GM12892 (cell line): ENCODE results near the gene ALG8.
"Not testable (repeated sequence)": the region's sequence is repeated elsewhere in the genome, so short reads cannot be mapped to it uniquely, and the experiment has no call there.

Experiments
- DNase-seq: peaks from one replicate; pipeline ENCODE4 v3.0.0; 2011; ENCODE audit not compliant: insufficient read length
- FAIRE-seq: peaks from 2 replicates; lab custom pipeline; 2011; peaks lifted over from hg19 to GRCh38; lab: Jason Lieb, UNC
- POLR2A ChIP-seq: IDR thresholded peaks from 2 replicates; pipeline ENCODE4 v1.6.1; 2011; ENCODE audit warnings: low read depth, low read length, control low read depth
- POLR2AphosphoS5 ChIP-seq: IDR thresholded peaks from 2 replicates; pipeline ENCODE4 v1.6.1; 2011; ENCODE audit warnings: low read depth, low read length, control low read depth
- TAF1 ChIP-seq: IDR thresholded peaks from 2 replicates; pipeline ENCODE4 v1.6.1; 2011; ENCODE audit warnings: low read depth, mild to moderate bottlenecking, control low read depth, low read length, borderline replicate concordance

The ALG8 gene

DNA sequence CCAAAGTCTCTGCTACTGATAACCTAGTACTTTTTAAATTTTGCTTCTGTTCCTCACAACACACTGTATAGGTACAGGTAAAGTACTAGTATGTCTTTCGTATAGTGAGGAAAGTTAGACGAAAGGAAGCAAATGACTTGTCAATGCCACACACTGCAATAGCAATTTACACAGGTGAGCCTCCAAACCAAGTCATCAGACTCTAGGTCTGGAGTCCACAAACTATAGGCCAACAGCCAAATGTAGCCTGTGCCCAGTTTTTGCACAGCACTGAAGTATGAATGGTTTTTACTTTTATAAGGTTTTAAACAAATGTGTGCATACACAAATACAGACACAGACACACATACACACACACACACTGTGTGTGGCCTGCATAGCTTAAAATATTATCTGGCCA is 28.1 kb downstream of the ALG8 start:
- TF ChIP-seq POLR2AphosphoS5 = no peak
- TF ChIP-seq POLR2A = no peak
- TF ChIP-seq TAF1 = no peak
- DNase-seq (no peak), FAIRE-seq (no peak)

DNA sequence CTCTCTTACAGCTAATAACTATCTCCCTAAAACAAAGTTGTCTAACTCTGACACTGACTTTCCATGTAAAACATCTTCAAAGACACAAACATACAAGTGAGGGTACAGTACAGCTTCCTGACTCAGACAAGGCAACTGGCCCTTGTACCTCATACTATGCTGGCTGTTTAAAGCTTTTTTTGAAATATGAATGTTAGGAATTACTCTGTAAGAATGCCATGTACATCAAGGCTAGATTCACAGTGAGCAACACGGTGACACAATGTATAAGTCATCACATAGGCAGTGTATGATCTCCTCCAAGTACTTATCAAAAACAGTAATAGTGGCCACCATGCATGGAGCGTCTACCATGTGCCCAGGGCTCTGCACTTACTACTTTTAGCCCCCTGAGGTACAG is 28.6 kb downstream of the ALG8 start:
- FAIRE-seq (no peak), DNase-seq (no peak)
- TF ChIP-seq TAF1 = no peak
- no peak for TF ChIP-seq POLR2AphosphoS5
- no peak for TF ChIP-seq POLR2A

DNA sequence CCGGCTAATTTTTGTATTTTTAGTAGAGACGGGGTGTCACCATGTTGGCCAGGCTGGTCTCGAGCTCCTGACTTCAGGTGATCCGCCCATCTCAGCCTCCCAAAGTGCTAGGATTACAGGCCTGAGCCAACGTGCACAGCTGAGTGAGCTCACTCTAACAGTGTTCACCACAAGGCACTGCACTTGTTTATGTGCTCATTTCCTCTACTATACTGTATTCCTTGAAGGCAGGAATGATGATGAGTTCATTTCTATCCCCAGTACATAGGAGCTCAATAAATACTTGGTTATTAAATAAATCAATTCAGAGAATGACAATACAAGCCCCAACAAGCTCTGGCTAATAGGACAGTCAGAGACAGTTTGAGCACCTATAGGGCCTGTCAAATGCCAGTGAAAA is 29.1 kb downstream of the ALG8 start:
- no peak for FAIRE-seq
- TF ChIP-seq POLR2A (no peak), TAF1 (no peak), POLR2AphosphoS5 (no peak)
- no peak for DNase-seq

- FAIRE-seq = no peak
These were observed 30.1 kb downstream of the ALG8 start for GRCh38 chr11:78109081-78110015.

DNA sequence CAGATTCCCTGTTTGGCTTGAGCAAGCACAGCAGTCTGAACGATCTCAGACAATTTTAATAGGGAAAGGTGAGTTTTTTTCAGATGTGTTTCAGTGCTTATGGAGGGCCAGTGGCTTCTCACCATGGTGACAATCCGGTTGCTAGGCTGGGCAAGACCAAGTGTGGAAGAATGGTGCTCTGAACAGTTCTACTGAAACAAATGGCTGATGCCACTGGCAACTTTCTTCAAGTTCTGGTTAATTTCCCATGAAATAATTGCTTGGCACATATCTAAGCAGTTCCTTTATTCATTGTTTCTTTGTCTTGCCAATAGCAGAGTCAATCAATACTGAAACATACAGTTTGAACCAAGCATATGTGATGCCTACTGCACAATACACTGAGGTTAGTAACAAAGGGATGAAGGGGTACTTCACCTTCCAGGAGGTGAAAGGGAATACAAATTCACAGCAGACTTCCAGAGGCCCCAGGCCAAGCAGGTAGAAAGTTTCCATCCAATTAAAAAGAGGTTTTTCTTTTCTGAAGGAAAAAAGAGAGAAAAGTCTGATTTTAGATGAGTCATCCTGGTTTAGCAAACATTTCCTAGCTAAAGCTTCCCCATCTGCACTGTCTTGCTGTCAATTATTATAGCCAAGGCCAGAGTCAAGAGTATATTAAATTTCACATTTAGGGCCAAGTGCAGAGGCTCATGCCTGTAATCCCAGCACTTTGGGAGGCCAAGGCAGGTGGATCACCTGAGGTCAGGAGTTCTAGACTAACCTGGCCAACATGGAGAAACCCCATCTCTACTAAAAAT is 38.6 kb downstream of the ALG8 start:
- no peak for FAIRE-seq
- no peak for DNase-seq
- TF ChIP-seq TAF1 (no peak), POLR2AphosphoS5 (no peak), POLR2A (no peak)

More at GRCh38 chr11:78109081-78110015, 30.1 kb downstream of the ALG8 start:
- no peak for TF ChIP-seq POLR2A
- no peak for DNase-seq

DNA sequence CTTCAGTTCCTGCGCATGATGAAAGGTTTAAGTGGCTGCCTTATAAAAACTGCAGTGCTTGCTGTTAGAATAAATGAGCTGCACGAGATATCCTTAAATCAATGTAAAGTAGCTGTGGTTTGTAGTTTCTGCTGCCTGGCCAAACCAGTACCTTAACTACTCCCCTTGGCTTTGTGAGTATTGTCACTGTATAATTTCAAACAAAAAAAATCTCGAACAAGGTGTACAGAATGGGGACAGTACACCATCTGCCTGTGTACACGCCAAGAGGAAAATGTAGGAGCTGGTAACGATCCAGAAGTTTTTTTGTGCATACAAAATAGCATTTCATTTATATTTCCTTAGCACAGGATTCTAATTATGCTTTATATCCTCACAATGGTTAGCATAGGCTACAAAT is 39.2 kb downstream of the ALG8 start:
- FAIRE-seq (no peak), DNase-seq (no peak)
- TF ChIP-seq POLR2AphosphoS5 = no peak

- TF ChIP-seq POLR2A (no peak), TAF1 (no peak), POLR2AphosphoS5 (no peak)
- no peak for DNase-seq
- FAIRE-seq = no peak
These were observed 39.8 kb downstream of the ALG8 start for GRCh38 chr11:78099666-78100065.

DNA sequence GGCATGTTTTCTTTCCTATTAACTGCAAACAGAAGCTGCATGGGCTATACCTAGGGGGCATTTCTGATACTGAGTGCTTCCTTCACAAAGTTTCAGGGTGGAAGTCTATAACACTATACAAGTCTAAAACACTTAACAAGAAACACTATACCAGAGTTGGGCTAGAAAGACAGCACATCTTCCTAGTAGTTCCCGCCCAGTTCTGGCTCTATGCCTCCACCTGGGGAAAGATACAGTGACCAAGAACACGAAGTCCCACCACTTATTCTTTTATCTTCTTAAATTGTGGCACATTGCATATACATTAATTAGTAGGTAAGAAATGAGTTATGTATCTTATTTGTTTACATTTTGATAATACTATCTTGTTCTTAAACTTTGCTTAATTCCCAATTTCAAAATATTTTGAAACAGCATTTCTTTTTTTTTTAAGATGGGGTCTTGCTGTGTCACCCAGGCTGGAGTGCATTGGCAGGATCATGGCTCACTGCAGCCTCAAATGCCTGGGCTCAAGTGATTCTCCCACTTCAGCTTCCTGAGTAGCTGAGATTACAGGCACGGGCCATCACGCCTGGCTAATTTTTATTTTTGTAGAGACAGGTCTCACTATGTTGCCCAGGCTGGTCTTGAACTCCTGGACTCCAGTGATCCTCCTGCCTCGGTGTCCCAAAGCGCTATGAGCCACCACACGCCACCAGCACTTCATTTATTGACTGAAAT is 41.6 kb downstream of the ALG8 start:
- TF ChIP-seq TAF1 (no peak), POLR2AphosphoS5 (no peak), POLR2A (no peak)
- no peak for FAIRE-seq

DNA sequence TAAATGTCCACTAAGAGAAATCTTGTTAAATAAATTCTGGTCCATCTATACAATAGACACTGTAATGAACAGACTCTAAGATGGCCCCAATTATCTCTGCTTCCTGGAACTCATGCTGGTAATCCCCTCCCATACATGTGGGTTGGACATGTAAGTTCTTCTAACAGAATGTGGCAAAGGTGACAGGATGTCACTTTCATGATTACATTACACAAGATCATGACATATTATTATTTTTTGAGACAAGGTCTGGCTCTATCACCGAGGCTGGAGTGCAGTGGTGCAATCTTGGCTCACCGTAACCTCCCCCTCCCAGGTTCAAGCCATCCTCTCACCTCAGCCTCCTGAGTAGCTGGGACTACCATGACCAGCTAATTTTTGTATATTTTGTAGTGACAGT is 45.2 kb downstream of the ALG8 start:
- DNase-seq = no peak

More for the DNA sequence above, 41.6 kb downstream of the ALG8 start:
- no peak for DNase-seq

GRCh38 chr11:78086521-78087074 is 52.8 kb downstream of the ALG8 start:
- not testable (repeated sequence) for DNase-seq, FAIRE-seq

More for the DNA sequence above, 45.2 kb downstream of the ALG8 start:
- no peak for FAIRE-seq
- TF ChIP-seq TAF1 (no peak), POLR2A (no peak), POLR2AphosphoS5 (no peak)

DNA sequence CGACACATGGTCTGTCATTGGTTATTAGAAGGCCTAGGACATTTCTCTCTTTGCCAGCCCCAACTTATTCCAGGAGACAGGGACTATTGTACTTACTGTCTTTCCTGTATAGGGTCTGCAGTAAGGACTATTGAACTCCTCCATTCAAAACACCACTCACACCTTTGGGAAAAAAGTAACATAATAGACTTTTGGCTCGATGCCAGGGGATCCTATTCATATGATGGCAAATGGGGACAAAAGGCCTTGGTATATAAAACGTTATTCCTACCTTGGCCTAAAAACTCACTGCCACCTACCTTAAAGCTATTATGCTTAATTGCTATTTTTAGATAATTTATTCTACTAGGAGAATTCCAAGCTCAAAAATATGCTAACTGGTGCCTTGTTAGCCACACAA is 53.5 kb downstream of the ALG8 start:
- DNase-seq (no peak), FAIRE-seq (no peak)
- TF ChIP-seq TAF1 (no peak), POLR2AphosphoS5 (no peak), POLR2A (no peak)

DNA sequence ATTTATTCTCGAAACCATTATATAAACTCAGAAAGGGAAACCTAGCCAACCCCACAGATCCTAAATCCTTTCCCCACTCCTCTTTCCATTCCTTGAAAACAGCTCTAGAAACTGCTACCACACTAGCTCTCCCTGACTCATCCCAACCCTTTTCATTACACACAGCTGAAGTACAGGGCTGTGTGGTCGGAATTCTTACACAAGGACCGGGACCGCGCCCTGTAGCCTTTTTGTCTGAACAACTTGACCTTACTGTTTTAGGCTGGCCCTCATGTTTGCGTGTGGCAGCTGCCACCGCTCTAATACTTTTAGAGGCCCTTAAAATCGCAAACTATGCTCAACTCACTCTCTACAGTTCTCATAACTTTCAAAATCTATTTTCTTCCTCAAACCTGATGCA is 54.9 kb downstream of the ALG8 start:
- not testable (repeated sequence) for DNase-seq, FAIRE-seq
